ENCODE results near the gene PDE8B.

- TF ChIP-seq, protein P1, sequence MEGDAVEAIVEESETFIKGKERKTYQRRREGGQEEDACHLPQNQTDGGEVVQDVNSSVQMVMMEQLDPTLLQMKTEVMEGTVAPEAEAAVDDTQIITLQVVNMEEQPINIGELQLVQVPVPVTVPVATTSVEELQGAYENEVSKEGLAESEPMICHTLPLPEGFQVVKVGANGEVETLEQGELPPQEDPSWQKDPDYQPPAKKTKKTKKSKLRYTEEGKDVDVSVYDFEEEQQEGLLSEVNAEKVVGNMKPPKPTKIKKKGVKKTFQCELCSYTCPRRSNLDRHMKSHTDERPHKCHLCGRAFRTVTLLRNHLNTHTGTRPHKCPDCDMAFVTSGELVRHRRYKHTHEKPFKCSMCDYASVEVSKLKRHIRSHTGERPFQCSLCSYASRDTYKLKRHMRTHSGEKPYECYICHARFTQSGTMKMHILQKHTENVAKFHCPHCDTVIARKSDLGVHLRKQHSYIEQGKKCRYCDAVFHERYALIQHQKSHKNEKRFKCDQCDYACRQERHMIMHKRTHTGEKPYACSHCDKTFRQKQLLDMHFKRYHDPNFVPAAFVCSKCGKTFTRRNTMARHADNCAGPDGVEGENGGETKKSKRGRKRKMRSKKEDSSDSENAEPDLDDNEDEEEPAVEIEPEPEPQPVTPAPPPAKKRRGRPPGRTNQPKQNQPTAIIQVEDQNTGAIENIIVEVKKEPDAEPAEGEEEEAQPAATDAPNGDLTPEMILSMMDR (IDR thresholded peaks at IDR 0.05; ENCODE audit: low read length) = no peak
- no peak for TF ChIP-seq EZH2 (optimal IDR thresholded peaks at IDR 0.05; ENCODE audit: low read depth, low read length)
Measured at GRCh38 chr5:77423022-77423750, 212.7 kb downstream of the PDE8B start.

Measured in MM.1S (cell line).